Loucy (cell line): Measurements from ENCODE around the gene BAIAP2L1.

ENCODE experiments used
- EZH2phosphoT487 ChIP-seq: fragments of 200-600 bp; IDR thresholded peaks from 2 replicates; pipeline ENCODE4 v1.6.1; 2018; ENCODE audit warnings: antibody characterized with exemption, mild to moderate bottlenecking, moderate library complexity, borderline replicate concordance
- TF ChIP-seq, protein P1 (sequence below): fragments of 200-600 bp; sonication (generic); conservative IDR thresholded peaks from 2 replicates; pipeline ENCODE4 v1.5.1; 2014; ENCODE audit warnings: mild to moderate bottlenecking, antibody characterized with exemption, low read length

DNA sequence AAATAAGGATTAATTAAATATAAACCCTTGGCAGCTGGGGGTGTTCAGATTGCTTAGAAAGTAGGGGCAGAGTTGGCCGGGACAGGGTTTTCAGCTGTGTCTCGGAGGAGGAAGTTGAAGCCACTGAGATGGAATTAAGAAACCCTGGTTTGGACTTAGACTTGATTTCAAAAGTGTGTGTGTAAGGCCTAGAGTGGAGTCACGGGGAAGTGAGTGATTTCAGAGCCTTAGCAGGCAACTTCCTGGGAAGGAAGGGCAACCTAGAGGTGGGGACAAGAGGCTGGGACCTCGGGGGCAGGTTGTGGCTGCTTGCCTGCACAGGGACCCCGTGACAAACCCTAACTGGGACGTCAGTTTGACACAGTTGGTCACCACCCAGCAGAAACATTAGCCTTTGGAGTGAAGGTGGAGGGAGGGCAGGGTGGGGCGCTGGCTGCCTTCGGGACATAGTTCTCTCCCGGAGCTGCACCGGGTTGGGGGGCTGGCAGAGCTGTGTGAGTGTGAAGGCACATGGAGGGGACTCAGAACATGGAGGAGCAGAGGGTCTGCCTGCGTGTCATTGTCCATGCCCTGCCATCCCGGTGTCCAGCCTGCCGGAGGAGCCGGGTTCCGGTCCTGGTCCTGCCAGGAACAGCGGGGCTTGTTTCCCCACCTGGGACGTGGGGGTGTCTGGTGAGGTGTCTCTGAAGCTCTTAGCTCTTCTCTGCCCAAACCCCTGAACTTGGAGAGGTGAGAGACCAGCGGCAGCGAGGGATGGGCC is 117.6 kb downstream of the BAIAP2L1 start:
- TF ChIP-seq, protein P1, sequence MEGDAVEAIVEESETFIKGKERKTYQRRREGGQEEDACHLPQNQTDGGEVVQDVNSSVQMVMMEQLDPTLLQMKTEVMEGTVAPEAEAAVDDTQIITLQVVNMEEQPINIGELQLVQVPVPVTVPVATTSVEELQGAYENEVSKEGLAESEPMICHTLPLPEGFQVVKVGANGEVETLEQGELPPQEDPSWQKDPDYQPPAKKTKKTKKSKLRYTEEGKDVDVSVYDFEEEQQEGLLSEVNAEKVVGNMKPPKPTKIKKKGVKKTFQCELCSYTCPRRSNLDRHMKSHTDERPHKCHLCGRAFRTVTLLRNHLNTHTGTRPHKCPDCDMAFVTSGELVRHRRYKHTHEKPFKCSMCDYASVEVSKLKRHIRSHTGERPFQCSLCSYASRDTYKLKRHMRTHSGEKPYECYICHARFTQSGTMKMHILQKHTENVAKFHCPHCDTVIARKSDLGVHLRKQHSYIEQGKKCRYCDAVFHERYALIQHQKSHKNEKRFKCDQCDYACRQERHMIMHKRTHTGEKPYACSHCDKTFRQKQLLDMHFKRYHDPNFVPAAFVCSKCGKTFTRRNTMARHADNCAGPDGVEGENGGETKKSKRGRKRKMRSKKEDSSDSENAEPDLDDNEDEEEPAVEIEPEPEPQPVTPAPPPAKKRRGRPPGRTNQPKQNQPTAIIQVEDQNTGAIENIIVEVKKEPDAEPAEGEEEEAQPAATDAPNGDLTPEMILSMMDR, result no peak
- no peak for TF ChIP-seq EZH2phosphoT487
